WTC11 (cell line): ENCODE results near the gene MUSTN1. TPM values are rescaled to one million over a fixed set of nuclear protein-coding genes. Genes with fewer than 3 reads are reported as not detected.

Source experiments
- ATAC-seq: fragments of 200-7000 bp; cut with Tn5 transposase; 2 replicates; pipeline ENCODE4 v1.10.0; 2021; ENCODE audit warnings: mild to moderate bottlenecking, moderate library complexity
- CTCF ChIA-PET: fragments of 300-600 bp; sonication (Branson Sonifier 250); formaldehyde crosslinking; loops from one replicate; lab custom pipeline; 2021; ENCODE audit warnings: antibody characterized with exemption; lab: Charles Lee
- POLR2A ChIA-PET: fragments of 350-600 bp; sonication (Branson Sonifier 250); formaldehyde crosslinking; loops from one replicate; lab custom pipeline; 2021; ENCODE audit warnings: antibody characterized with exemption; lab: Charles Lee
- DNase-seq: peaks from one replicate; pipeline ENCODE4 v3.0.0; 2021; ENCODE audit warnings: low spot score
- H3K27ac Mint-ChIP-seq: 2 replicates; pipeline ENCODE4 v1.8.0; 2021; ENCODE audit warnings: mixed read lengths
- H3K27me3 Mint-ChIP-seq: 2 replicates; pipeline ENCODE4 v1.8.0; 2021; ENCODE audit warnings: low read depth, mild to moderate bottlenecking, moderate library complexity, mixed read lengths
- H3K36me3 Mint-ChIP-seq: 2 replicates; pipeline ENCODE4 v1.8.0; 2021; ENCODE audit warnings: mixed read lengths
- H3K4me1 Mint-ChIP-seq: 2 replicates; pipeline ENCODE4 v1.8.0; 2022; ENCODE audit warnings: mixed read lengths
- H3K4me3 Mint-ChIP-seq: 2 replicates; pipeline ENCODE4 v1.8.0; 2021; ENCODE audit warnings: mild to moderate bottlenecking, moderate library complexity, mixed read lengths
- H3K9me3 Mint-ChIP-seq: 2 replicates; pipeline ENCODE4 v1.8.0; 2021; ENCODE audit warnings: mixed read lengths
- ARID4B ChIP-seq: sonication (generic); formaldehyde crosslinking; IDR thresholded peaks from 2 replicates; pipeline ENCODE4 v1.8.0; 2023; ENCODE audit warnings: missing genetic modification reagents, mild to moderate bottlenecking, borderline replicate concordance
- CREB1 ChIP-seq: sonication (generic); formaldehyde crosslinking; IDR thresholded peaks from 2 replicates; pipeline ENCODE4 v1.8.0; 2023; ENCODE audit warnings: mild to moderate bottlenecking, missing genetic modification reagents
- GABPB1 ChIP-seq: sonication (generic); formaldehyde crosslinking; IDR thresholded peaks from 2 replicates; pipeline ENCODE4 v1.8.1; 2023; ENCODE audit warnings: mild to moderate bottlenecking, missing genetic modification reagents
- KAT7 ChIP-seq: sonication (generic); formaldehyde crosslinking; IDR thresholded peaks from 2 replicates; pipeline ENCODE4 v1.8.1; 2023; ENCODE audit warnings: missing genetic modification reagents, mild to moderate bottlenecking, borderline replicate concordance
- PRRX2 ChIP-seq: fragments of 250-450 bp; sonication (Bioruptor Pico); IDR thresholded peaks from 2 replicates; pipeline ENCODE4 v1.8.0; 2021; ENCODE audit warnings: mild to moderate bottlenecking
- RELA ChIP-seq: sonication (generic); formaldehyde crosslinking; IDR thresholded peaks from 2 replicates; pipeline ENCODE4 v1.8.1; 2022; ENCODE audit warnings: missing genetic modification reagents, mild to moderate bottlenecking, borderline replicate concordance
- SMAD3 ChIP-seq: sonication (generic); formaldehyde crosslinking; IDR thresholded peaks from 2 replicates; pipeline ENCODE4 v1.8.0; 2022; ENCODE audit warnings: missing genetic modification reagents, mild to moderate bottlenecking, borderline replicate concordance
- TP53 ChIP-seq: sonication (generic); formaldehyde crosslinking; IDR thresholded peaks from 2 replicates; pipeline ENCODE4 v1.8.1; 2023; ENCODE audit warnings: mild to moderate bottlenecking, missing genetic modification reagents
- ZNF121 ChIP-seq: sonication (generic); formaldehyde crosslinking; IDR thresholded peaks from 2 replicates; pipeline ENCODE4 v1.8.0; 2023; ENCODE audit warnings: missing genetic modification reagents
- ZNF425 ChIP-seq: fragments of 250-450 bp; sonication (Bioruptor Pico); conservative IDR thresholded peaks from 2 replicates; pipeline ENCODE4 v1.9.0; 2021; ENCODE audit warnings: mild to moderate bottlenecking
- ZNF532 ChIP-seq: fragments of 250-450 bp; sonication (Bioruptor Pico); IDR thresholded peaks from 2 replicates; pipeline ENCODE4 v1.9.0; 2021; ENCODE audit warnings: mild to moderate bottlenecking, borderline replicate concordance
- total RNA-seq: library from RNA; stranded (reverse); gene quantifications from 3 replicates; pipeline ENCODE4 v1.2.3, GENCODE V29; 2021
- TF ChIP-seq, protein P1 (sequence below): sonication (generic); formaldehyde crosslinking; IDR thresholded peaks from 2 replicates; pipeline ENCODE4 v1.8.0; 2022; ENCODE audit warnings: mild to moderate bottlenecking, missing genetic modification reagents
- TF ChIP-seq, protein P2 (sequence below): fragments of 250-450 bp; sonication (Bioruptor Pico); IDR thresholded peaks from 2 replicates; pipeline ENCODE4 v1.9.0; 2021; ENCODE audit warnings: mild to moderate bottlenecking
- TF ChIP-seq, protein P3 (sequence below): sonication (generic); formaldehyde crosslinking; IDR thresholded peaks from 2 replicates; pipeline ENCODE4 v1.8.0; 2023; ENCODE audit warnings: mild to moderate bottlenecking, missing genetic modification reagents

Gene MUSTN1
- total RNA-seq, 1 experiment from 2014 or later: 4.2 TPM

GRCh38 chr3:52877085-52877484, 42.3 kb upstream of the MUSTN1 start:
- ATAC-seq (no peak), DNase-seq (no peak)
- POLR2A ChIA-PET: interaction anchor here (1.1 kb wide), 1 partner anchor 20 kb away, joined by 3 read pairs; the partner anchor contains the start of gene STIMATE
- Mint-ChIP-seq H3K36me3 (no peaks in the 10 kb centered on the region), H3K4me1 (peaks cover 27% of the 10 kb centered on the region), H3K27ac (no peak overlapping the region), H3K9me3 (no peaks in the 10 kb centered on the region), H3K4me3 (no peak overlapping the region), H3K27me3 (no peaks in the 10 kb centered on the region)
- TF ChIP-seq ZNF121 (CRISPR knock-in tag): no peak
- TF ChIP-seq PRRX2 (CRISPR knock-in tag): no peak
- TF ChIP-seq, protein P1, sequence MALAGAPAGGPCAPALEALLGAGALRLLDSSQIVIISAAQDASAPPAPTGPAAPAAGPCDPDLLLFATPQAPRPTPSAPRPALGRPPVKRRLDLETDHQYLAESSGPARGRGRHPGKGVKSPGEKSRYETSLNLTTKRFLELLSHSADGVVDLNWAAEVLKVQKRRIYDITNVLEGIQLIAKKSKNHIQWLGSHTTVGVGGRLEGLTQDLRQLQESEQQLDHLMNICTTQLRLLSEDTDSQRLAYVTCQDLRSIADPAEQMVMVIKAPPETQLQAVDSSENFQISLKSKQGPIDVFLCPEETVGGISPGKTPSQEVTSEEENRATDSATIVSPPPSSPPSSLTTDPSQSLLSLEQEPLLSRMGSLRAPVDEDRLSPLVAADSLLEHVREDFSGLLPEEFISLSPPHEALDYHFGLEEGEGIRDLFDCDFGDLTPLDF (CRISPR knock-in tag): no peak
- TF ChIP-seq KAT7: no peak
- TF ChIP-seq GABPB1 (CRISPR knock-in tag): no peak
- no peak for TF ChIP-seq CREB1 (CRISPR knock-in tag)
- TF ChIP-seq, protein P2, sequence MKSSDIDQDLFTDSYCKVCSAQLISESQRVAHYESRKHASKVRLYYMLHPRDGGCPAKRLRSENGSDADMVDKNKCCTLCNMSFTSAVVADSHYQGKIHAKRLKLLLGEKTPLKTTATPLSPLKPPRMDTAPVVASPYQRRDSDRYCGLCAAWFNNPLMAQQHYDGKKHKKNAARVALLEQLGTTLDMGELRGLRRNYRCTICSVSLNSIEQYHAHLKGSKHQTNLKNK (CRISPR knock-in tag): no peak
- CTCF ChIA-PET: no interaction called here

DNA sequence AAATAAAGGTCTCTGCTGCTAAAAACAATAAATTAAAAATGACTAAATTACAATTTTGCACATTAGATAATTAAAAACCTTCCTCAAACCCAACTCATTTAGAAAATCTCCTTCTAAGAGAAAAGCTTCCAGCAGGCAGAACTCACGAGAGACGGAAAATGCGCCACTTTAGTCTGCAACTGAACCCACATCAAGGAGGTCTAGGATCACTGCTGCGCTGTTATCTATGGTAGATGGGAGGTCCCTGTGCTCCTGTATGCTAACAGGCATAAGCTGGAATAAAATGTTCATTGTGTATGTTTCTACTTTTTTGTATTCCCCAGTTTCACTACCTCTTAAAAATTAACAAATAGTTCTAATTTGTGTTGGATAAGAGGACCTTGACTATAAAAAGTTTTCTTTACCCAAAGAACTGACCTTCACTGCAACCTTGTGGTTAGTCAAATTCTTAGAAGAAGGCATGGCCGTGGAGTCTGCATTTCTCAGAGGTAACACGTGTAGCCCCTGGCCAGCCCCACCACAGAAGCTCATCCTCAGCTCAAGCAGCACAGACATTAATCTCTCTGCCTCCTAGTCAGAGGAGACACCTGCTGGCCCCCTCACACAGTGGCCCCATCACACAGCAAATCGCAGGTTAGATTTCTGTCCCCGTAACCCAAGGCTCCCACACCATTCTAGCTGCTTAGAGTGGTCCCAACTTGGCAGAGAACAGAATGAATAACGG, 40.2 kb upstream of the MUSTN1 start:
- H3K4me3 Mint-ChIP-seq: no peak overlapping the region
- POLR2A ChIA-PET: no interaction called here
- no peaks in the 10 kb centered on the region for H3K27me3 Mint-ChIP-seq
- H3K27ac Mint-ChIP-seq: peak overlapping the region; percentile 15; the same call in 1 of the 2 replicates
- TF ChIP-seq RELA (CRISPR knock-in tag): no peak
- no peak for TF ChIP-seq KAT7
- TF ChIP-seq, protein P1 (CRISPR knock-in tag): no peak
- TF ChIP-seq ARID4B (CRISPR knock-in tag): no peak
- no peak for TF ChIP-seq TP53
- TF ChIP-seq CREB1 (CRISPR knock-in tag): no peak
- TF ChIP-seq, protein P3, sequence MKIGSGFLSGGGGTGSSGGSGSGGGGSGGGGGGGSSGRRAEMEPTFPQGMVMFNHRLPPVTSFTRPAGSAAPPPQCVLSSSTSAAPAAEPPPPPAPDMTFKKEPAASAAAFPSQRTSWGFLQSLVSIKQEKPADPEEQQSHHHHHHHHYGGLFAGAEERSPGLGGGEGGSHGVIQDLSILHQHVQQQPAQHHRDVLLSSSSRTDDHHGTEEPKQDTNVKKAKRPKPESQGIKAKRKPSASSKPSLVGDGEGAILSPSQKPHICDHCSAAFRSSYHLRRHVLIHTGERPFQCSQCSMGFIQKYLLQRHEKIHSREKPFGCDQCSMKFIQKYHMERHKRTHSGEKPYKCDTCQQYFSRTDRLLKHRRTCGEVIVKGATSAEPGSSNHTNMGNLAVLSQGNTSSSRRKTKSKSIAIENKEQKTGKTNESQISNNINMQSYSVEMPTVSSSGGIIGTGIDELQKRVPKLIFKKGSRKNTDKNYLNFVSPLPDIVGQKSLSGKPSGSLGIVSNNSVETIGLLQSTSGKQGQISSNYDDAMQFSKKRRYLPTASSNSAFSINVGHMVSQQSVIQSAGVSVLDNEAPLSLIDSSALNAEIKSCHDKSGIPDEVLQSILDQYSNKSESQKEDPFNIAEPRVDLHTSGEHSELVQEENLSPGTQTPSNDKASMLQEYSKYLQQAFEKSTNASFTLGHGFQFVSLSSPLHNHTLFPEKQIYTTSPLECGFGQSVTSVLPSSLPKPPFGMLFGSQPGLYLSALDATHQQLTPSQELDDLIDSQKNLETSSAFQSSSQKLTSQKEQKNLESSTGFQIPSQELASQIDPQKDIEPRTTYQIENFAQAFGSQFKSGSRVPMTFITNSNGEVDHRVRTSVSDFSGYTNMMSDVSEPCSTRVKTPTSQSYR (CRISPR knock-in tag): no peak
- TF ChIP-seq SMAD3 (CRISPR knock-in tag): no peak
- no peak for TF ChIP-seq ZNF425 (CRISPR knock-in tag)
- TF ChIP-seq ZNF532 (CRISPR knock-in tag): no peak
- CTCF ChIA-PET: interaction anchor here (1.3 to 2.4 kb wide), 3 partner anchors 22 to 112 kb away, joined by 3 to 7 read pairs (median 5); partner anchors contain the start of gene STIMATE
- no peaks in the 10 kb centered on the region for H3K36me3 Mint-ChIP-seq
- H3K9me3 Mint-ChIP-seq: no peaks in the 10 kb centered on the region
- ATAC-seq (no peak), DNase-seq (no peak)
- peaks cover 27% of the 10 kb centered on the region for H3K4me1 Mint-ChIP-seq
